ENCODE measurements around the gene MED17.

- TF ChIP-seq CTCF (conservative IDR thresholded peaks at IDR 0.05; ENCODE audit: low read length) (no peak), EZH2phosphoT487 (IDR thresholded peaks at IDR 0.05; ENCODE audit: borderline replicate concordance, low read depth, low read length) (no peak)
Observed at GRCh38 chr11:93783765-93784144, 327 bp upstream of the MED17 start.
